CD4-positive, alpha-beta T cell treated with Interferon alpha-2 for 1 hour (primary cell): ENCODE data around the gene SPINK5.
A peak's percentile ranks its signal among the peaks of the same experiment; 100 is the strongest.

ENCODE experiments used
- DNase-seq, 2 donors: peaks; one replicate each; pipeline ENCODE4 v3.0.0-alpha.2; 2020 to 2022

SPINK5 gene

DNA sequence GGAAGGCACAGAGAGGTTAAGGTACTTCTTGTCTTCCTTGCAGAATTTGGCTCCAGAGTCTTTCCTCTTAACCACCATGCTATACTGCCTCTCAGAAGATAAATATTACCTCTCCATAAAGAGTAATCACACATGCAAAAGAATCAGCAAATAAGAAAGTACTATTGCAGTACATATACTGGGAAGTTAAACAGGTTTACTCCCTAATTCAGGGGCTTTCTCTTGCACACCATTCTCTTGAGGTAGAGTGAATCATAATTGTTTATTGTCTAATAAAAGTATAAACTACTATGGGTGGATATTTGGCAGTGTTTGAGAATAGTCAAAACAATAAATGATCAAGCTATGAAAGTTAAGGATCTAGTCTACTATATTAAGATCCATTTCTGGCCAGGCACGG, 40.4 kb downstream of the SPINK5 start:
- no peak for DNase-seq

DNA sequence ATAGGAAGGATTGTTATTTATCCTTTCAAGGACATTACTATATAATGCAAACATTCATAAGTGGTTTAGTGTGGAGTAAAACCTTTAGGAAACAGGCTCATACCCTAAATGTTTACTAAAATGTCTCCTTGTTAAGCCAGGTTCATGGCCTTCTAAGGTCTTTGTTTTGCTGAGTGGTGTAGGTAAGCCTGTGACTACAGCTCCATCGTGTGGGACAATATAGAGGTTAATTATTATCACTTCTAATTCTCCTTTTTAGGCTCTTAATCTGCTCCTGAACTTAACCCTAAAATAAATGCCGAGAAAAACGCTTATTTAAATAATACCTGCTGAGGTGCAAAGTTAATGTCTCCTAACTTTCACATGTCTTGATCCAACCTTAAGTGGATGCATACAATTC, 43.8 kb downstream of the SPINK5 start:
- no peak for DNase-seq

DNA sequence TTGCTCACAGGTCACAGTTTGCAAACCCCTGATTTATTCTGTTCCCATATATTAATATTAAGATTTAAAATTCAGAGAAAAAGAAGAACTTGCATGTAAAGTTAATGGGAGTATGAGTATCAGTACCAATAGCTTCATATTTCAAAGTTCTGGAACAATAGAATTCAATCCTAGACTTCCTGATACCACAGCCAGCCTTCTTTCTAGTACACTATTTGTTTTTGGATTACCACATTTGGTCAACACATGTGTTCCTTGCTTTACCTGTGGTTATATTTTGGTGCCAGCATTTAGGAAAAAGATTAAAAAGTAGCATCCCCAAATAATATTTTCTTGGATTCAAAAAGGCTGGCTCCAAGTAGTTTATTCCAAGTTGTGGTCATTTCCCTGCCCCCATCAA, 49.5 kb downstream of the SPINK5 start:
- DNase-seq = no peak

DNA sequence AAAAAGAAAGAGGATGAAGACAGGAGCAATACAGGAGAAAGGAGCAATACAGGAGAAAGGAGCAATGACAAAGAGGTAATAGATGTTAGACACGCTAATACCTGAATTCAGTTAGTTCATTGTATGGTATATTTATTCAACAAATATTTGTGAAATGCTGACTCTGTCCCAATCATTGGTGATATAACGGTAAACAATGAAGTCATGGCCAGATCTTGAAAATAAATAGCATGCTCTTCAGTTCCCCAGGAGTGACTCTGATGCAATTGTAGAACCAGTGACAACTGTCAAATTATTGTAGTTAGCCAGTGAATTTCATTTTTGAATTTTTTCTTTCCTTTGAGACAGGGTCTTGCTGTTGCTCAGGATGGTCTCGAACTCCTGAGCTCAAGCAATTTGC, 56.5 kb downstream of the SPINK5 start:
- DNase-seq = no peak

DNA sequence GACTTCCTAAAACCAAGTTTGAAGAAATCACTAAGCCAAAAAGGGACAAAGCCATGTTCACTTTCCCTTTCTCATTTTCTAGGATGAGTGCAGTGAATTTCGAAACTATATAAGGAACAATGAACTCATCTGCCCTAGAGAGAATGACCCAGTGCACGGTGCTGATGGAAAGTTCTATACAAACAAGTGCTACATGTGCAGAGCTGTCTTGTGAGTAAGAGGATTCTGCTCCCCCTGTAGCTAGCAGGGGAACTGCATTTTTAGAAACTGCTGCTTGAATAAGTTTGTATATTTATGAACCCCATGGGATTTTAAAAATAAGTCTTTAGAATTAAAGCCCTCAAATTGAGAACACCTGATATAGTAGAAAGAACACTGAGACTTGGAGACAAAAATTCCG, 61.9 kb downstream of the SPINK5 start:
- no peak for DNase-seq

DNA sequence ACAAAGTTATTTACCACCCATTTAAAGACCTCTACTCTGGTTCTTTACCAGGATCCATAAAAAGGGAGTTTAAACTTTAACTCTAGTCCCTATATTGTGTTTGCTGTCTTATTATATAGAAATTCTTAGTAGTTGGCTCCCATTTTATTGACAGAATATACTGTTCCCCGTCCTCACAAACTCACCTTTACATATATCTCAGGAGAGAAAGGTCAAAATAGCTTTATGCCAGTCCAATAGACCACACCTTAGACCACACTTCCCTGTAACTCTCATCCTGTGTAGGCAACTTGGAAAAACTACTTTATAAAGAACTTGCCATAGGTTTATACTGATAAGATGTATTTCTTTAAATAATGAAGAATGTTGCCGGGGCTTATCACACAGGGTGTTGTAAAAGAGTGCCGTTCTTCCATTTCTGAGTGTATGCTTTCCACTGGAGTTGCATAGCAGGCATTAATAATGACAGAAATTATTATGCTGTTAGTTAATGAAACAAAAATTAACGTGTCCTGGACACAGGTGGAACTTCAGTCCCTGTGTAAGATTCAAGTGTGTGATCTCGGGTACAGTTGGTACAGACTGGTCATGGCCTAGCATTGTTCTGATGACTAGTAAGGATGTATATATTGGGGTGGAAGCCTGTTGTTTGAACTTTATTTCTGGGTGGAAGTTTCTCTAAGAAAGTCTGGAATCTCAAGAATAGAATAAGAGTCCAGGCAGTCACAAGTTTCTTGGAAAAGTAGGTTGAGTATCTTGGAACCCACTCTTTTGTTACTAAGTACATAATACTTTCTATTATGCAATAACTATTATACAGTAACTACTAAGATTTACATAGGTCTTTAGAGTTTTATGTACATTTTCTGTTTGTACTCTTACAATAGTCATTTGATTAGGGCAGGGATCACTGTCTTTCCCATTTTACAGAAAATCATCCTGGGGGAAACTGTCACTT, 71.6 kb downstream of the SPINK5 start:
- no peak for DNase-seq

DNA sequence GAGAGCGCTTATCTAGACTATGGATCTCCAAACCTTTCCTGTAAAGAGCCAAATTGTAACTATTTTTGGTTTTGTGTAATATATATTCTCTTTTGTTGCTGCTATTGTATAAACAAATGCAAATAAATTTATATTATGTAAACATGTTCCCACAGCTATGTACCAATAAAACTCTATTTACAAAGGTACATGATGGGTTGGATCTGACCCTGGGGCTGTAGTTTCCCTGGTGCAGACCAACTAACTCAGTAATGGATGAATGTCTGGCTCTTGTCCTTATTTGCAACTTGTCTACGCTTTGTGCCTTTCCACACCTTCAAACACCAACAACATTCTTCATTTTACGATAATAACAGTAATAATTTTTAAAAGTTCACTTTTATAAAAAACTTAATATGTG, 77.1 kb downstream of the SPINK5 start:
- no peak for DNase-seq

DNA sequence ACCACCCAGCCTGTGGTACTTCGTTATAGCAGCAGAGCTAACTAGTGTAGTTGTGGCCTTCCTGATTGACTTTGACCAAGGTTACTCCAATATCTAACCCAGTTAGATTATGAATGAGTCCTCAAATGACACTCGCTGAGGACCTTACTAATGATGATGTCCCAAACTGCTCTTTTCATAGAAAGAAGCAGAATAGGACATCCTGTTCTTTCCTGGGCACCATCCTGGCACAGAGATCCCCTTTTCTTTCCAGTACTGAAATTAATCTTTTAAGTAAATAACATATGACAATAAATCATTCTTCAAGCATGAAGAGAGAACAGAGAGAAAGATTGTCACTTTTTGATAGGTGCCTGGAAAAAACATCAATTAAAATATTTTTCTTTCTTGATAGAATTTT, 77.9 kb downstream of the SPINK5 start:
- no peak for DNase-seq

DNA sequence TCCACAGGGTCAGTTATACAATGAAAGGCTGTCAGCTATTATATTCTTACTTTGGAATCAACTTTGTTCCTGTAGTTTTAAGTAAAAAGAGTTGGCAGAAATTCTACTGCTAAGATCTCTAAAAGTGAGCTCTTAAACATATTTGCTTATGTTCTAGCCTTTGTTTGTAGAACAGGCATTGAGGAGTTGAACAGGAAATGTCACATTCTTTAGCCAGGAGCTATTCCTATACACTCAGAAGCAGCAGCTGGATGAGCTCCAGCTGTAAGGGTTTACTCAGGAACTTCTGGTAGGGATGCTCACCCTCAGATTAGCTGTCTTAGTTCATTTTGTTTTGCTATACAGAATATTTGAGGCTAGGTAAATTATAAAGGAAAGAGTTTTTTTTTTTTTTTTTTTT, 82.1 kb downstream of the SPINK5 start:
- no peak for DNase-seq

DNA sequence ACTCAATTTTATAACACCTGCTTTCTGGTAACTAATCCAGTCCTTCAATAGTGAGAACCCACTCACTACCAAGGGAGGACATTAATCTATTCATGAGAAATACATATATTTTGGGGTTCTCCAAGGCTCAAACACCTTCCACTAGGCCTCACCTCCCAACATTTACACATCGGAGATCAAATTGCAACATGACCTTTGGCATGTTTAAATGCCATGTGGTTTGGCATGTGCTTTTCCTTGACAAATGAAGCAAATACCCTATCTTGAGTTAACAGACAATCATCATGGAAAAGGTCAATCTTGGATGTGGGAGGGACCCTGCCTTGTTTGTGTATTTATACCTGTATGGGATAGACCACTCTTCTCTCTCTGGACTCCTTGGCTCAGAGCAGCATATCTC, 82.7 kb downstream of the SPINK5 start:
- no peak for DNase-seq

DNA sequence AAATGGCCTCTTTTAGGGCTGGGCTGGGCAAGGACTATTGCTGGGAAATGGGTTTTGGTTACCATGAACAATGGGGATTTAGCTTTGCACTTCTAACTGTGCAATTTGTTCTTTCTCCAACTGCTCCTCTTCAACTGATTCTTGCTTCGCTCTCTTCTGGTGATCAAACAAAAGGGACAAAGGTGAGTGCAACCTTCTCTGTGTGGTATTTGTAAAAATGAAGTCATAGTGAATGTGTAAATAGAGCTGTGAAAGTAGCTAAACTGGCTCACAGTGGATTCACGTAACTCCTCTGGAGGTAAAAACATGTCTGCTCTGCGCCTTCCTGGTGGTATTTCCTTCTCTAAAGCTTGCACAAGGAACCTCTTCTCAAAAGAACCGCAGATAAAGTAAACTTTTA, 83.6 kb downstream of the SPINK5 start:
- no peak for DNase-seq

DNA sequence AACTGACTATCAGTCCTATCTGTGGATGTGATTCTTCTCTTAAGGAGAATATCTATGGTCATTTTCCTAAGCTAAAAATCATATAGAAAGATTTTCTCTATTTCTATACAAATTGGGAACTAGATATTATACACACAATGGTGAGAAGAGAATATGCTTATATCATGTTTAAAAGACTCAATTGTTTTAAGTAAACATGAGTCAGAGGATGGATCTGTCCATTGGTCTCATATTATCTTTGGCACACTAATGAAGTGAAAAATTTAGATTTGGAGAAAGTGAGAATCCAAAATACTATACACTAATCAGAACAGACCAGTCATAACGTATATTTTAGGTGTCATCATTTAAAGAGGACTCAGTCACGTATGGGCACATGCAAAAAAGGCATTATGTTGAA, 88.1 kb downstream of the SPINK5 start:
- no peak for DNase-seq

DNA sequence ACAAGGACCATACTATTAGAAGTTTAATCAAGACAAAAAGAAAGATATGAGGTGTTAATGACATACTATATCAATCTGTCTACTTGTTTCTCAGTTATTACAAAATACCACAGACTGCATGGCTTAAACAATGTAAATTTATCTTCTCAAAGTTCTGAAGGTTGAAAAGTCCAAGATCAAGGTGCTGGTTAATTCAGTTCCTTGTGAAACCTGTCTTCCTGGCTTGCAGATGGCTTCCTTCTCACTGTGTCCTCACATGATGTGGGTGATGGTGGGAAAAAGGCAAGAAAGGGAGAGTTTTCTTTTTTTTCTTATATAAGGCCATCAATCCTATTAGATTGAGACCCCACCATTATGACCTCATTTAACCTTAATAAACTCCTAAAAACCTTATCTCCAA, 89.0 kb downstream of the SPINK5 start:
- no peak for DNase-seq

DNA sequence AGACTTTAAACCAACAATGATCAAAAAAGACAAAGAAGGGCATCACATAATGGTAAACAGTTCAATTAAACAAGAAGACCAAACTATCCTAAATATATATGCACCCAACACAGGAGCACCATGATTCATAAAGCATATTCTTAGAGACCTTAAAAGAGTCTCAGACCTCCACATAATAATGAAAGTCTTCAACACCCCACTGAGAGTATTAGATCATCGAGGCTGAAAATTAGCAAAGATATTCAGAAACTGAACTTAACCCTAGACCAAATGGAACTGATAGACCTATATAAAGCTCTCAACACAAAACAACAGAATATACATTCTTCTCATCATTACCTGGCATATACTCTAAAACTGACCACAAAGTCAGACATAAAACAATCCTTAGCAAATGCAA, 92.8 kb downstream of the SPINK5 start:
- no peak for DNase-seq

DNA sequence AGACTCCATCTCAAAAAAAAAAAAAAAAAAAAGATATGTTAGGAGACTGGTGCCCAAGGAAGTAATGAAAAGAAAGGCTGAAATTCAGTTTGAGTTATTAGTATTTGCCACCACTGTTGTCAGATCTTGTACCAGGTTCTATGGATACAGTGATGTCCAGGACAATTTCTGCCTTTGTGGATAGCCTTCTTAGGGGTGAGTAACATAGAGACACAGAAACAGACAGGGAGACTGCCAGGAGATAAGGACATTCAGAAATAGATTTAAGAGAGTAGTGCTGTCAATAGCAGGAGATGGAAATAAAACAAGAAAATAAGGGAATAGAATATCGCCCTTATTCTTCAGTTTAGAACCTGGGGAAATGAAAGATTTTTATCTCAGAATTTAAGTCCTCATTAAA, 98.3 kb downstream of the SPINK5 start:
- DNase-seq = no peak

DNA sequence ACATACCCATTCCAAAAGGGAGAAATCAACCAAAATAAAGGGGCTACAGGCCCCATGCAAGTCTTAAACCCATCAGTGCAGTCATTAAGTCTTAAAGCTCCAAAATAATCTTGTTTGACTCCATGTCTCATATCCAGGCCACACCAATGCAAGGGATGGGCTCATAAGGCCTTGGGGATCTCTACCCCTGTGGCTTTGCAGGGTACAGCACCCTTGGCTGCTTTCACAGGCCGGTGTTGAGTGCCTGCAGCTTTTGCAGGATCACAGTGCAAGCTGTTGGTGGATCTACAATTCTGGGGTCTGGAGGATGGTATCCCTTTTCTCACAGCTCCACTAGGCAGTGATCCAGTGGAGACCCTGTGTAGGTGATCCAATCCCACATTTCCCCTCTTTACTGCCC, 99.6 kb downstream of the SPINK5 start:
- no peak for DNase-seq

DNA sequence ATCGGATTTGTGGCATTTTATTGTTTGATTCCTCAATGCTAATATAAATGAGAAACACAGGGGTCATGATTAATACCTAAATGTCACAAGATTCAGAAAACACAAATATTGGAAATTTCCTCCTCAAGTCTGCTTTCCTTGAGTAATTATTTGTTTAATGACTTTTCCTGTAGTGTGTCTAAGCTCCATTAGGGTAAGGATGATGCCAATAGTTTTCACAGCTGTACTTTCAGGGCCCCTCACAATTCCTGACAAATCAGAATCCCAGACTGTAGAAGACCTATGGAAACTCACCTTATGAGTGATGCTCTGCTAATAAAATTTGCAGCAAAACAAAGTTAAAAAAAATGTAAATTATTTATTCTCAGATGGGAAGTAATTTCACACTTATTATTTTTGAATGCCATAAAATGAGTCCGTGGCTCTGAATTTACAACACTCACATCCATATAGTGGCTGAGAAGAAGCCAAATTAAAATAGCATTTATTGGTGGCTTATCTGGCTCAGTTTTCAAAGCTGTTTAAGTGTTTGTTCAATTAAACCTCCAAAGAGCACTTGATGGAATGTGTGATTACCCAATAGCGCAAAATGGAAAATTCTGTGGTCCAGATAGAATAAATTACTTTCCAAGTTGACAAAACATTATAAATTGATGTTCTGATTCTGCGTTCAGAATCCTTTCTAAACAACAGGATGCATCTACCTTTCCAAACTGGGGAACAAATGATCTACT, 102.9 kb downstream of the SPINK5 start:
- DNase-seq = no peak

DNA sequence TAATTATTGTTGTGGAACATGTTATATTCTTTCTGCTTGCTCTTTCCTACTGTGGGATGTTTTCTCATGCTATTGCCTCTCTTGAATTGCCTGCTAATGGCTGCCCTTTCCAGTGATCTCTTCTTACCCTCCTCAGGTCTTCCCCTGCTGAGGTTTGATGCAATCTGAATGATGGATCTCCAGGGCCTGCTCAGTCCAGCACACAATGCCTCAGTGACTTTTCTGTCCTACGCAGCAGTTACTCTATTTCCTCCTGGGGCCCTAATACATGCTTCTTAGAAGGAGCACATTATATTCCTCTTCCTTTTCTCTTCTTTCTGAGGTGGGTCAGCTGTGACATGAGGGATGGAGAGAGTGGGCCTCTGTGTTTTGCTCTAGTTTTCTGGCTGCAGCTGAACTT, 104.5 kb downstream of the SPINK5 start, which contains the start of gene SPINK14:
Gene SPINK14 (plus strand): TSS at position 301 of the 400 bp plus-strand sequence. CDS start 1,187 bp downstream, outside the sequence.
- DNase-seq = no peak

DNA sequence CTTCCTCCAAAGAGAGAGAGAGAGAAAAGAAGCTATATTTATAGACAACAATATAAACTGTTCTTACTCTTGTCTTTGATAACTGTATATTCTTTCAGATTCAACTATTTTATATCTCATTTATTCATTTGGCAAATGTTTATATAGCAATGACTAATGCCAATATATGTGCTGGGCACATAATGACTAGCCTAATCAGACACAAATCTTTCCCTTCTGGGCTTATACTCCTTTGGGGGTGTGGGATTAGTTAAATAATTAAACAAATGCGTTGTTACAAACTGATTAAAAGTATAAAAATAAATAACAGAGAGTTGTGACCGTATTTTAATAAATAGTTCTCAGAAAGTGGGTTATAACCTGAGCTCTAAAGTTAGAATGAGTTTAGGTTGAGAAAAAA, 108.6 kb downstream of the SPINK5 start:
- no peak for DNase-seq

DNA sequence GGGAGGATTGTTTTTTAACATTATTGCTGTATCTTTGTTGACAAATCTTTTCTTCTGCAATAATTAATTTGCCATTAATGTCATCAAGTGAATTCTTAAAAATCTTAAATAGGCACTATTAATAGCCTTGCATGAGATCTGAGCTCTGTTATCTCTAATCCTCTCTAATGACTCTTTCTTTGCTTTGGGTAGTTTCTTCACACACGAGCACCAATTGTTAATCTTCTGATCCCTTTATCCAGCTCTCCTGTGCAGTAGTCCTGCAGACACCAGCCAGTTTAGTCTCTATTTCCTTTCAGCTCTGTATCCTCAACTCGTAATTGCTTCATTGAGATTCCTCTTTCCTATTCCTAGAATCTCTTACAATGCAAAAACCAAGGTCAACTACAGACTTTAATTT, 112.7 kb downstream of the SPINK5 start:
- no peak for DNase-seq

DNA sequence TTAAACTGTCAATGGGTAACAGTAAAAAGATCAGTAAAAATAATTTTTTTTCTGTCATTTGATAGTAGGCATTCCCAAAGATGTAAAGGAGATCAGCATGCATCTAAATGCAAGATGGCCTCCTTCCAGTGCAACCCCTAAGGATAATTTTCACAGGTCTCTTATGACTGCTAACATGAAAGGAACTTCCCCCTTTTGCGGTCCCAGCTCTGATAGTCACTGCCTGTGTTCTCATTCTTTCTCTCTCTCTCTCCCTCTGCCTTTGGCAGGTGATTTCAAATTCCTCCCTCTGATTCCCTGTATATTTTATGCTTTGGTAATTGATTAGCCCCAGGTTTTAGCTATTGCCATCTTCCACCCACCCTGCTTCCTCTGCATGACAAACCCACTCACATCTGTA, 113.4 kb downstream of the SPINK5 start:
- no peak for DNase-seq

DNA sequence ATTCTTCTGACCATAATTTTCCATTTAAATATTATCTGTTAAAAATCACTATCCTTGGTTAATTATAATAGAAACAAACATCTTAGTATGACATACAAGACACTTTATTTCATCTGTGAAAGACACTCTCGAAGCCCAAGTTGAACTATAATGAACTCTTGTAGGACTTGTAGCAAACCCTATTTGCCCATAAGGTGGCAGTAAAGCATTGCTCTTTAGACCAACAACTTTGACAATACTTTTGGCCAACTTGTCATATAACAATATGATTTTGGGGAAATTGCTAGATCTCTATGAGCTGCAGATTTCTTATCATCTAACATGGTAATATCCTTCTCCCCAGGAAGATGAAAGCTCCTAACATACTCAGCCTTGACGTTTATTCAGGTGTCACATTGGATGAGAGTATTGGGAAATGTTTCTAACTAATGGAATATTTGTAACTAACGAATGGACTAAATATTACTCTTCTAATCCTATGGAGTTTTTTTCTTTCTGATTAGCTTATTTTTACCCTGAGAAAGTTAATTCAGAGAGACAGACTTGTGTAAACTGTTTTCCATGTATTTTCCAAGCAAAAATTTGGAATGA, 115.5 kb downstream of the SPINK5 start:
- DNase-seq = peak; percentile 3 to 61

DNA sequence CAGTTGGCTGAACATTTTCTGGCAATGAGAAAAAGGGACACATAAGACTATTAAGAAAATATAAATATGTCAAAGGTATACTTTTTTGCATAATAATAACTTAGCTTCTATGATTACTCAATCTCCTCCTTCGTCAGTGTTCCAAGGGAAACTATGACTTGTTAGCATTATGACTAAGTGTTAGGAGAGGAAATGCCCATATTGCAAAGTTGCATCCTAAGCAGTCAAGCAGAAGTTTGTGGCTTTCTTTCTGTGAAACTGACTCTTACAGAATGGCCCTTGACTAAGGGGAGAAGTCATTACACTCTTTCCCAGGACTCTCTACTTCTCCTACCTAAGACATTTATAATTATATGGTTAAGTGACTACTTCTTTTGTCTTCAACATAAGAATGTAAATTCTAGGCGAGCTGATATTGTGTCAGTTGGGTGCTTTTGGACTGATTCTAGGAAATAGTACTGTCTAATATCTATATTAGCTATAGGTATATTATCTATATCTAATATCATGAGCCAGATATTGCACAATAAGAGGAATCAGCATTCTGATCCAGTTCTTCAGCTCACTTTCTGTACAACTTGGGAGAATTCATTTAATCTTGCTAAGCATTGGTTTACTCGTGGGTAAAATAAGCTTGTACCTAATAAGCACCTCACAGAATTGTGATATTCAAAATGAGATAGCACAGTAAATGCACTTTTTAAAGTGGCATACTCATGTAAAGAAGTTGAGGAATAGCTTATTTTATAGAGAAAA, 122.6 kb downstream of the SPINK5 start:
- peak; percentile 19 to 29 for DNase-seq
